GM11168 (cell line): ENCODE data around the gene CAMSAP3.

ENCODE experiments used
- in situ Hi-C: fragments of 300-500 bp; cut with MboI; formaldehyde crosslinking; loops from one replicate; pipeline ENCODE4 v1.12.0; 2022; ENCODE audit warnings: low sequenced_read_pairs; ENCODE audit not compliant: unreplicated experiment

The CAMSAP3 gene

GRCh38 chr19:7611541-7612279 lies 16.0 kb downstream of the CAMSAP3 start:
- in situ Hi-C loops: no loop called here

- in situ Hi-C loops: no loop called here
Measured at GRCh38 chr19:7612282-7613274, 16.9 kb downstream of the CAMSAP3 start.

- in situ Hi-C loops: no loop called here
Measured at GRCh38 chr19:7614859-7615741, 19.4 kb downstream of the CAMSAP3 start.

- in situ Hi-C loops: no loop called here
Measured at GRCh38 chr19:7617172-7617571, 21.5 kb downstream of the CAMSAP3 start.

GRCh38 chr19:7617735-7618134 lies 22.1 kb downstream of the CAMSAP3 start:
- in situ Hi-C loops: no loop called here

GRCh38 chr19:7618348-7618747 lies 22.7 kb downstream of the CAMSAP3 start:
- in situ Hi-C loops: no loop called here

GRCh38 chr19:7618771-7619510 lies 23.3 kb downstream of the CAMSAP3 start:
- in situ Hi-C loops: no loop called here

- in situ Hi-C loops: no loop called here
Measured at GRCh38 chr19:7619671-7620441, 24.2 kb downstream of the CAMSAP3 start.

- in situ Hi-C loops: no loop called here
Measured at GRCh38 chr19:7620442-7621412, 25.1 kb downstream of the CAMSAP3 start.

GRCh38 chr19:7622933-7623685 lies 27.4 kb downstream of the CAMSAP3 start:
- in situ Hi-C loops: no loop called here

- in situ Hi-C loops: no loop called here
Measured at GRCh38 chr19:7623725-7624603, 28.3 kb downstream of the CAMSAP3 start.

GRCh38 chr19:7624810-7625209 lies 29.1 kb downstream of the CAMSAP3 start:
- in situ Hi-C loops: no loop called here

- in situ Hi-C loops: no loop called here
Measured at GRCh38 chr19:7625763-7626372, 30.2 kb downstream of the CAMSAP3 start.

GRCh38 chr19:7627166-7627565 lies 31.5 kb downstream of the CAMSAP3 start:
- in situ Hi-C loops: no loop called here

- in situ Hi-C loops: no loop called here
Measured at GRCh38 chr19:7628589-7629311, 33.1 kb downstream of the CAMSAP3 start.
